H54 (cell line): ENCODE measurements around the gene LAMA2.
A peak's percentile ranks its signal among the peaks of the same experiment; 100 is the strongest.

ENCODE experiments used
- DNase-seq: peaks from one replicate; pipeline ENCODE4 v3.0.0; 2011; ENCODE audit warnings: low spot score, mixed read lengths; ENCODE audit not compliant: insufficient read length
- FAIRE-seq: peaks from 3 replicates; lab custom pipeline; 2011; peaks lifted over from hg19 to GRCh38; lab: Jason Lieb, UNC
- POLR2A ChIP-seq: IDR thresholded peaks from 2 replicates; pipeline ENCODE4 v1.6.1; 2011; ENCODE audit warnings: low read depth, mild to moderate bottlenecking, low read length

LAMA2 gene, protein sequence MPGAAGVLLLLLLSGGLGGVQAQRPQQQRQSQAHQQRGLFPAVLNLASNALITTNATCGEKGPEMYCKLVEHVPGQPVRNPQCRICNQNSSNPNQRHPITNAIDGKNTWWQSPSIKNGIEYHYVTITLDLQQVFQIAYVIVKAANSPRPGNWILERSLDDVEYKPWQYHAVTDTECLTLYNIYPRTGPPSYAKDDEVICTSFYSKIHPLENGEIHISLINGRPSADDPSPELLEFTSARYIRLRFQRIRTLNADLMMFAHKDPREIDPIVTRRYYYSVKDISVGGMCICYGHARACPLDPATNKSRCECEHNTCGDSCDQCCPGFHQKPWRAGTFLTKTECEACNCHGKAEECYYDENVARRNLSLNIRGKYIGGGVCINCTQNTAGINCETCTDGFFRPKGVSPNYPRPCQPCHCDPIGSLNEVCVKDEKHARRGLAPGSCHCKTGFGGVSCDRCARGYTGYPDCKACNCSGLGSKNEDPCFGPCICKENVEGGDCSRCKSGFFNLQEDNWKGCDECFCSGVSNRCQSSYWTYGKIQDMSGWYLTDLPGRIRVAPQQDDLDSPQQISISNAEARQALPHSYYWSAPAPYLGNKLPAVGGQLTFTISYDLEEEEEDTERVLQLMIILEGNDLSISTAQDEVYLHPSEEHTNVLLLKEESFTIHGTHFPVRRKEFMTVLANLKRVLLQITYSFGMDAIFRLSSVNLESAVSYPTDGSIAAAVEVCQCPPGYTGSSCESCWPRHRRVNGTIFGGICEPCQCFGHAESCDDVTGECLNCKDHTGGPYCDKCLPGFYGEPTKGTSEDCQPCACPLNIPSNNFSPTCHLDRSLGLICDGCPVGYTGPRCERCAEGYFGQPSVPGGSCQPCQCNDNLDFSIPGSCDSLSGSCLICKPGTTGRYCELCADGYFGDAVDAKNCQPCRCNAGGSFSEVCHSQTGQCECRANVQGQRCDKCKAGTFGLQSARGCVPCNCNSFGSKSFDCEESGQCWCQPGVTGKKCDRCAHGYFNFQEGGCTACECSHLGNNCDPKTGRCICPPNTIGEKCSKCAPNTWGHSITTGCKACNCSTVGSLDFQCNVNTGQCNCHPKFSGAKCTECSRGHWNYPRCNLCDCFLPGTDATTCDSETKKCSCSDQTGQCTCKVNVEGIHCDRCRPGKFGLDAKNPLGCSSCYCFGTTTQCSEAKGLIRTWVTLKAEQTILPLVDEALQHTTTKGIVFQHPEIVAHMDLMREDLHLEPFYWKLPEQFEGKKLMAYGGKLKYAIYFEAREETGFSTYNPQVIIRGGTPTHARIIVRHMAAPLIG (N-terminal part only)

DNA sequence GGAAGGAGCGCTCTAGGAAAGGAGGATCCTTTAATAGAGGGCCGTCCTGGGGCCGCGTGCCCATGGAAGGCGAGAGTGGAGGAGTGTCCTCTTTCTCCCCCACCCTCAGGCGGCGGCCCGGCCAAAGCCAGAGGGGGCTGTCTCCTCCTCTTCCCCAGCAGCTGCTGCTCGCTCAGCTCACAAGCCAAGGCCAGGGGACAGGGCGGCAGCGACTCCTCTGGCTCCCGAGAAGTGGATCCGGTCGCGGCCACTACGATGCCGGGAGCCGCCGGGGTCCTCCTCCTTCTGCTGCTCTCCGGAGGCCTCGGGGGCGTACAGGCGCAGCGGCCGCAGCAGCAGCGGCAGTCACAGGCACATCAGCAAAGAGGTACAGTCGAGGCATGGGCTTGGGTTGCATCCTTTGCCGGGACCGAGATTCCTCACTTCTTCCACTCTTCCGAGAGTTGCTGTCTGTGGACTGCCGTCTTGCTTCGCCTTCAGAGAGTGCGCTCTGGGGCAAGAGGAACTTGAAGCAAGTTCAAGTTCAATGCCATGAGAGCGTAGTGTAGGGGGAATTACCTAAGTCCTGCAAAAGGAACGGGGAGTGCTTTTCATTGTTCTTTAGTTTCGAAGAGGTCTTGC is at the start of gene LAMA2:
LAMA2 (plus strand) TSS at position 148 of the 621 bp plus-strand sequence; CDS start at position 256, 108 bp downstream.
- peak; percentile 68 for TF ChIP-seq POLR2A
- DNase-seq = peak; percentile 7
- no peak for FAIRE-seq

DNA sequence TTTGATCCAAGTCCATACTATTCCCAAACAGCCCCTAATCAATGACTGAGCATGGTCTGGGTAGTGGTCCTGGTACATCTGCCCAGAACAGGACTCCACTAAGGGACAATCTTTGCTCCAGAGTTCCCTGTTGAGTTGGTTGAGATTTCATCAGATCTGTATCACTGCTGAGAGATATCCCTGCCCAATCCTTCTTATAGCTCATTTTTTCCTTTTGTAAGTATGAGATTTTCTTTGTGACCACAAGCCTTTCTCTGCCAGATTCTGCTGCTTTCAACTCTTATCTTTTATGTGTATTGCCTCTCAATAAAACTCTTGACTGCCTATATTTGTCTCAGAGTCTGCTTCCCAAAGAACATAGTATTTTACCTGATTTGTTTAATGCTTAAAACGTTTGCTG is 46.2 kb upstream of the LAMA2 start:
- FAIRE-seq (no peak), DNase-seq (no peak)
- TF ChIP-seq POLR2A = no peak

DNA sequence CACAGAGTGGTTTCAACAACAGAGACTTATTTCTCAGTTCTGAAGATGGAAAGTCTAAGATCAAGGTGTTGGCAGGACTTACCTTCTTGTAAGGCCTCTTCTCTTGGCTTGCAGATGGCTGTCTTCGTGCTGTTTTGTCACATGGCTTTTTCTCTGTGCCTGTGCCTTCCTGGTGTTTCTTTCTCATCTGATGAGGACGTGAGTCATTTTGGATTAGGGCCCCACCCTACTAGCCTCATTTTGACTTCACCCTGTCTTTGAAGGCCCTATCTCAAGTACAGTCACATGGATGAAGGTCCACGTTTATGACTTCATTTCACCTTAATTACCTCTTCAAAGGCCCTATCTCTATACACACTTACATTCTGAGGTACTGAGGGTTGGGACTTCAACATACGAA is 41.4 kb upstream of the LAMA2 start:
- no peak for DNase-seq
- FAIRE-seq = no peak
- no peak for TF ChIP-seq POLR2A

DNA sequence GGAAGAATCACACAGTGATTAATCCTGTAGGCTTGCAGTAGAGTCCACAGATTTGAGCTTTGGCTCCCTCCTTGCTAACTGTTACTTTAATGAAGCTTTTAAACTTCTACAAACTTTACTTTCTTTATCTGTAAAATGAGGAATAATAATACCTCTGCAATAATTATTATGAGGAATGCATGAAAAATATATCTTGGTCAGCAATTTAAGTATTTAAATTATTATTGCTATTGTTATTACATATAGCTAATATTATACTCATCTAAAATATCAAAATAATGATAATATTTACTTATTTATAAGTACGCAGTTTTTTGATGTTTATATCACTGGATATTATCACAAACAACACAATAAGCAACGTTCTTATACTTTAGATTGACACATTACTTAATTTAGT is 38.3 kb upstream of the LAMA2 start:
- FAIRE-seq = no peak
- TF ChIP-seq POLR2A = no peak
- DNase-seq = no peak

DNA sequence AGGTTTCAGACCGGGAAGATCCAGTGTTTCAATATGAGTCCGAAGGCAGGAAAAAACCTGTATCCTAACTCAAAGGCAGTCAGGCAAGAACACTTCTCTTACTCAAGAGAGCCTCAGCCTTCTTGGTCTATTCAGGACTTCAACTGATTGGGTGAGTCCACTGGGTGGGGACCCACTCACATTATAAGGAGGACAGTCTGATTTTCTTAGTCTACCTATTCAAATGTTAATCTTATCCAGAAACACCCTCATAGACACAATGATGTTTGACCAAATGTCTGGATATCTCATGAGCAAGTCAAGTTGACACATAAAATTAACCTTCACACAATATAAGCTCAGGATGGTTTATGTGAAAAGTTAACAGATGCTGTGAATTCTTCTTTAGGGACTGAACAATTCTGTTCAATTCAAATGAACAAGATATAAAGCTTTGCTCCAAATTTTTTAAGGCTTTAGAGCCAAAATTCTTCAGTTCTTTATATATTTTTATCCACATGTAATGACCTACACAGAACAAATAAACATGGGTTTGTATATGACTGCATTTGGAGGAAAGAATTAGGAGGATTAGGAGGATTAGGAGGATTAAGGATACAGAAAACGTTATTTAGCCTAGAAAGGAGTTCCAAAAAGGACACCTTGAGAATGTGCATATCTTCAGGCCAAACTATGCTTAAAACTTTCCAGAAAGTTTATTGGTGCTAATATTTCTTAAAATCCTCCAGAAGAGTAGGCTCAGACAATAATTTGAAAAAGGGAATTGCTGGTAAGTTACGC is 35.3 kb upstream of the LAMA2 start:
- DNase-seq (no peak), FAIRE-seq (no peak)
- no peak for TF ChIP-seq POLR2A

DNA sequence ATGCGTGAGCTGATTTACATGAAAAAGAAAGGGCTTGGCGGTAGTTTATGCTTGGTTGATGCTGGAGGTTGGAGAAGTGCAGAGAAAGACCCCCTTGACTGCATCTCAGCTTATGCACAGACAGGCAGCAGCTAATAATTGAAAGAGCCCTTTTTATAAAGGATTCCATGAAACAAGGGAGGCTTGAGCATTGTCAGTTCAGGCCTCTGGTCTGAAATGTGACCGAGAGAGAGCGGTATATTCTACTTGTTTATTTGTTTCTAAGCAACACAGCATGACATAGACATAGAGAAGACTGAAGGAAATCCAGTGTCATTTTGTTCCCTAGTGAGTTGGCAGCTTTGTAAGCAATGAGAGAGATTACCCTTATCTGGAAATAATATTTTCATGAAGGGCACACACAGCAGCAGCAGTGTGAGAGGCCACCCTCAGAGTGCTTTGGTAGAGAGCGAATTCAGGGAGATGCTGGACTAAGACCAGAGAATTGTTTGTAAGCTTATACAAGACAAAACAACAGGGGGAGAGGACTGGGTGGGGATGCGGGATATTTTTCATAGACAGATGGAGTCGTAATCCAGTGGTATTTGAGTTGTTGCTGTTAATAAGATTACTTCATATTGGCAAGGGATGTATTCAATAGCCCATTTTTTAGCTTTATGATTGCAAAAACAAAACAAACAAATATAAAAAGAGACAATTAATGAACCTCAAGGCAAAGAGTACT is 34.6 kb upstream of the LAMA2 start:
- no peak for TF ChIP-seq POLR2A
- FAIRE-seq (no peak), DNase-seq (no peak)

DNA sequence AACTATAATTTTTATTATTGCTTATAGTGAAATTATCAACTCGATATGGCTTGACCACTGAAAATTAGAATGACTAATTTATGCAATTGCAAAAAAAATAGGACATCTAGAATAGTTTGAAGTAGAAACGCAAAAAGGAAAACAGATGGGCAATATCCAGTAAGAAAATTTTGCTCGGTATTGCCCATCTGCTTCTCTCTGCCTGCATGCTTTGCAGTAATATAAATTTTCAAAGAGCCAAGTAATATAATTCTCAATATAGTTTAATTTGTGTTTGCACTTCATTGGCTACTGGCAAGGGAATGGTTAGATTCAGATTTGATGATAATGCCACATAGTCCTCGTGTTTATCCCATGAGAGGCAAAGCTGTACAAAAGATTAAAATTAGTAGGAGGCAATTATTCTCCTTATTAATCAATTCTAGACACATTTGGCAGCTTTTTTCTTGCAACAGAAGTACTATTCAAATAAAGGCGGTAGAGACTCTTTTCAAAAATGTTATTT is 27.3 kb upstream of the LAMA2 start:
- FAIRE-seq = no peak
- DNase-seq = no peak
- no peak for TF ChIP-seq POLR2A

DNA sequence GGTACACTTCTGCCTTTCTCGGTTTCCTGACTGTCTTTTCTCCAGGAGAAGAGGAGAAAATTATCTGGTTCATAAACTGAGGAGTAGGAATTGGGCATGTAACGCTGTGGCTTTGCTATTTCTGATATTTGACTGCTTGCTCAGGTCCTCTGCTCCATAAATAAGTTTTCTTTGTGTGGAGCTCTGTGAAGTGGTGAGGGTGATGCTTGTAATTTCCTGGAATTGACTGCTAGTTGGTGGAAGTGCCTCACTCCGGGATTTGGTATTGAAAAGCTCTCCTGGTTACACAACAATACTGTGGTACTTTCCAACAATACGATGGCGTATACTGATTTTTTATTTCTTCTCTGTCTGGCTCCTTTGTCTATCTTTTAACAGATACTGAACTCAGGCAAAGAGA is 25.1 kb upstream of the LAMA2 start:
- no peak for TF ChIP-seq POLR2A
- DNase-seq = no peak
- no peak for FAIRE-seq

DNA sequence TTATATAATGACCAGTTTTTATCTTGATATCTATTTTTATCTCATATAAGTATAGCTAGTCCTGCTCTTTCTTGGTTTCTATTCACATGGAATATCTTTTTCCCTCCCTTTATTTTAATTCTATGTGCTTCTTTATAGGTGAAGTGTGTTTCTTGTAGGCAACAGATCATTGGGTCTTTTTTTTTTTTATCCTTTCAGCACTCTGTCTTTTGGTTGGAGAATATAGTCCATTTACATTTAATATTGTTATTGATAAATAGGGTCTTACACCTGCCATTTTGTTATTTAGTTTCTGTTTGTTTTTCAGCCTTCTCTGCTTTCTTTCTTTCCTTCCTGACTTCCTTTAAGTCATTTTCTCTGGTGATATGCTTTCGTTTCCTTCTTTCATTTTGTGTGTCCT is 22.2 kb upstream of the LAMA2 start:
- no peak for TF ChIP-seq POLR2A
- DNase-seq (no peak), FAIRE-seq (no peak)

DNA sequence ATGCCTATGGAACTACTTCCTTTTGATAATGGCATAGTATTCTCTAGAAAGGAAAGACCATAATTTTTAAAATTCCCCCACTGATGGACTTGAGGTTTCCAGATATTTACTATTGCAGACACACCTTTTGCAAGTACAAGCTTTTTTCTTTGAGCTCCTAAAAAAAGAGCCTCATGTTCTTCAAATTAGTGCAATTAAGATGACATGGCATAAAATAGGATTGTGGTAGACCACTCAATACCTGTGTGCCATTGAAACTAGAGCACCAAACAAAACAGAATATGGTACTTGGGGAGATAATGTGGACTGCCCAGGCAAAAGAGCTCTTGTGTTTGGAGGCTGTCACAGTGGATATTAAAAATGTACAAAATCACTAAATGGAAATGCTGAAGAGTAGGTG is 19.0 kb upstream of the LAMA2 start:
- DNase-seq = no peak
- FAIRE-seq = no peak
- TF ChIP-seq POLR2A = no peak

DNA sequence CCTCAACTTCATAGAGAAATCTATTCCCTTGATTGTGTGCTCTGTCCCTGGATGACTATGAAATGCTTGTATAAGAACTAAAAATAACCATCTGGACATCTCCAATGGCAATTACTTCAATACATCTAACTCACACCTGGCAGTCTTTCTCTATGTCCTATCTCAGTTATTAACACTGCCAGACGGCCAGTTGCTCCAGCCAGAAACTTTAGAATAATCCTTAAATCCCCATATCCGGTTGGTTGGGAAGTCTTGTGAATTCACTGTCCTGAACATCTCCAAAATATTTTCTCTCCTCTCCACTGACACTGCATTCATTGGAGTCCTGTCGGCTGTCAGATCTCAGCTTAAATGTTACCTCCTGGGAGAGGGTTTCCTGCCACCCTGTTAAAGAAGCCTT is 12.2 kb upstream of the LAMA2 start:
- DNase-seq (no peak), FAIRE-seq (no peak)
- no peak for TF ChIP-seq POLR2A

DNA sequence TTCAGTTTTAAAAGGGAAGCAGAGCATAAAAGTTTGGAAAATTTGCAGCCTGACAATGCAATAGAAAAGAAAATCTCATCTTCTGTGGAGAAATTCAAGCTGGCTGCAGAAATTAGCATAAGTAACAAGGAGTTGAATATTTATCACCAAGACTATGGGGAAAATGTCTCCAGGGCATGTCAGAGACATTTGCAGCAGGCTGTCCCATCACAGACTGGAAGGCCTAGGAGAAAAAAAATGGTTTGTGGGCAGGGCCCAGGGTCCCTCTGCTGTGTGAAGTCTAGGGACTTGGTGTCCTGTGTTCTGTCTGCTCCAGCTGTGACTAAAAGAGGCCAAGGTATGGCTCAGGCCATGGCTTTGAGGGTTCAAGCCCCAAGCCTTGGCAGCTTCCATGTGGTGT is 8.1 kb upstream of the LAMA2 start:
- no peak for FAIRE-seq
- no peak for DNase-seq
- no peak for TF ChIP-seq POLR2A
